ENCODE measurements around the gene STUB1.

STUB1 gene

GRCh38 chr16:724188-725040, 44.2 kb downstream of the STUB1 start:
- DNase-seq (ENCODE audit: low read depth in 3 of 3) = no peak

- DNase-seq (ENCODE audit: low read depth in 3 of 3) = no peak
Measured at GRCh38 chr16:725041-725376, 44.8 kb downstream of the STUB1 start.

- no peak for DNase-seq (ENCODE audit: low read depth in 3 of 3)
Measured at GRCh38 chr16:725463-726187, 45.4 kb downstream of the STUB1 start.

GRCh38 chr16:726188-726437, 45.9 kb downstream of the STUB1 start:
- DNase-seq (ENCODE audit: low read depth in 3 of 3) = no peak

GRCh38 chr16:726438-727290, 46.5 kb downstream of the STUB1 start, which contains the start of the genes CCDC78 and HAGHL:
CCDC78 (minus strand) TSS chr16:726443; CDS start chr16:726367, 76 bp downstream.
HAGHL (plus strand) TSS chr16:727106; CDS start chr16:727510, 404 bp downstream.
- peak in 1 of 3 experiments; percentile 70 for DNase-seq (ENCODE audit: low read depth in 3 of 3)

GRCh38 chr16:727291-727977, 47.2 kb downstream of the STUB1 start:
- DNase-seq (ENCODE audit: low read depth in 3 of 3) = no peak

- peak in 1 of 3 experiments; percentile 69 for DNase-seq (ENCODE audit: low read depth in 3 of 3)
Measured at GRCh38 chr16:728131-728889, 48.1 kb downstream of the STUB1 start.

- no peak for DNase-seq (ENCODE audit: low read depth in 3 of 3)
Measured at GRCh38 chr16:728890-729744, 48.9 kb downstream of the STUB1 start.

- DNase-seq (ENCODE audit: low read depth in 3 of 3) = no peak
Measured at GRCh38 chr16:729768-730665, 49.8 kb downstream of the STUB1 start.

- no peak for DNase-seq (ENCODE audit: low read depth in 3 of 3)
Measured at GRCh38 chr16:730666-731509, 50.7 kb downstream of the STUB1 start.

- DNase-seq (ENCODE audit: low read depth in 3 of 3) = no peak
Measured at GRCh38 chr16:732332-732731, 52.1 kb downstream of the STUB1 start.
